OCI-LY7 (cell line): ENCODE results near the gene OR56A4.

Experiments
- EZH2phosphoT487 ChIP-seq: fragments of 200-600 bp; sonication (generic); IDR thresholded peaks from 2 replicates; pipeline ENCODE4 v1.6.1; 2018; ENCODE audit warnings: low read depth, borderline replicate concordance, mild to moderate bottlenecking, mixed run types, antibody characterized with exemption, low read length, moderate library complexity, mixed read lengths
- TF ChIP-seq, protein P1 (sequence below): fragments of 200-600 bp; sonication (generic); conservative IDR thresholded peaks from 2 replicates; pipeline ENCODE4 v1.5.1; 2014; ENCODE audit warnings: mild to moderate bottlenecking, antibody characterized with exemption, low read length, moderate library complexity, mixed read lengths

DNA sequence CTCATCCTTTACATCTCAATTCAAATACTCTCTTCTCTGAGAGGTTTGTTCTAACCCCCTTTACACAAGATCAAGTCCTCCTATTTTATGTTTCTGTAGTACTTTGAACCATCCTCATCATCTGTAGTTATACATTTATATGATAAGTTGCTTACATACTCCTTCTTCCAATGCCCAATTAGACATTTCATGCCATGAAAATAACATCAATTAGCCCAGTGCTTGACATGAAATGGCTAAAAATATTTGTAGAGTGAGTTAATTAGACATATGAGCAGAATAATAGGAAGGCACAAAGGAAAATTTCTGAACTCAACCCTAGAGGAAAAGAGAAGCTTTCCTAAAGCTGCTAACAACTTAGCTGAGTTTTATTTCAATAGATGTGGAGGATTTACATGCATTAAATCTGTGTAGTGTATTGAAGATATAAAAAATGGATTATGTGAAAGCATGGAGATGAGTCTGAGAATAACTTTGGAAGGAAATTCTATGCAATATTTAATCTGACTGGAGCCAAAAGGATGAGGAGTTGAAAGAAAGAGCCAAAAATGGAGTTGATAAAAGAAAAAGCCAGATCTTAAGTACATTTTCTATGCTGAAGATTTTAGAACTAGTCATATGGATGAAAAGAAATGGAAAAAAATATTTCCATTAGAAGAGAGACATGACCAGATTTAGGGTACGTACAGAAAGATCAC is 24.1 kb upstream of the OR56A4 start, which contains the start of gene OR56A1:
- TF ChIP-seq, protein P1, sequence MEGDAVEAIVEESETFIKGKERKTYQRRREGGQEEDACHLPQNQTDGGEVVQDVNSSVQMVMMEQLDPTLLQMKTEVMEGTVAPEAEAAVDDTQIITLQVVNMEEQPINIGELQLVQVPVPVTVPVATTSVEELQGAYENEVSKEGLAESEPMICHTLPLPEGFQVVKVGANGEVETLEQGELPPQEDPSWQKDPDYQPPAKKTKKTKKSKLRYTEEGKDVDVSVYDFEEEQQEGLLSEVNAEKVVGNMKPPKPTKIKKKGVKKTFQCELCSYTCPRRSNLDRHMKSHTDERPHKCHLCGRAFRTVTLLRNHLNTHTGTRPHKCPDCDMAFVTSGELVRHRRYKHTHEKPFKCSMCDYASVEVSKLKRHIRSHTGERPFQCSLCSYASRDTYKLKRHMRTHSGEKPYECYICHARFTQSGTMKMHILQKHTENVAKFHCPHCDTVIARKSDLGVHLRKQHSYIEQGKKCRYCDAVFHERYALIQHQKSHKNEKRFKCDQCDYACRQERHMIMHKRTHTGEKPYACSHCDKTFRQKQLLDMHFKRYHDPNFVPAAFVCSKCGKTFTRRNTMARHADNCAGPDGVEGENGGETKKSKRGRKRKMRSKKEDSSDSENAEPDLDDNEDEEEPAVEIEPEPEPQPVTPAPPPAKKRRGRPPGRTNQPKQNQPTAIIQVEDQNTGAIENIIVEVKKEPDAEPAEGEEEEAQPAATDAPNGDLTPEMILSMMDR = no peak
- no peak for TF ChIP-seq EZH2phosphoT487
